Stimulated activated CD4-positive, alpha-beta T cell treated with anti-CD3 and anti-CD28 coated beads, Interleukin-12 subunit alpha, Interleukin-12 subunit beta, amount 100 ng/mL, for 48 hours (primary cell): ENCODE data around the gene ADGRG1.
A peak's percentile ranks its signal among the peaks of the same experiment; 100 is the strongest.

Experiments used
- DNase-seq, 3 donors: peaks; one replicate each; pipeline ENCODE4 v3.0.0-alpha.2; 2020; ENCODE audit warnings: low read depth in 2 of 3, low spot score in 1 of 3

The ADGRG1 gene

DNA sequence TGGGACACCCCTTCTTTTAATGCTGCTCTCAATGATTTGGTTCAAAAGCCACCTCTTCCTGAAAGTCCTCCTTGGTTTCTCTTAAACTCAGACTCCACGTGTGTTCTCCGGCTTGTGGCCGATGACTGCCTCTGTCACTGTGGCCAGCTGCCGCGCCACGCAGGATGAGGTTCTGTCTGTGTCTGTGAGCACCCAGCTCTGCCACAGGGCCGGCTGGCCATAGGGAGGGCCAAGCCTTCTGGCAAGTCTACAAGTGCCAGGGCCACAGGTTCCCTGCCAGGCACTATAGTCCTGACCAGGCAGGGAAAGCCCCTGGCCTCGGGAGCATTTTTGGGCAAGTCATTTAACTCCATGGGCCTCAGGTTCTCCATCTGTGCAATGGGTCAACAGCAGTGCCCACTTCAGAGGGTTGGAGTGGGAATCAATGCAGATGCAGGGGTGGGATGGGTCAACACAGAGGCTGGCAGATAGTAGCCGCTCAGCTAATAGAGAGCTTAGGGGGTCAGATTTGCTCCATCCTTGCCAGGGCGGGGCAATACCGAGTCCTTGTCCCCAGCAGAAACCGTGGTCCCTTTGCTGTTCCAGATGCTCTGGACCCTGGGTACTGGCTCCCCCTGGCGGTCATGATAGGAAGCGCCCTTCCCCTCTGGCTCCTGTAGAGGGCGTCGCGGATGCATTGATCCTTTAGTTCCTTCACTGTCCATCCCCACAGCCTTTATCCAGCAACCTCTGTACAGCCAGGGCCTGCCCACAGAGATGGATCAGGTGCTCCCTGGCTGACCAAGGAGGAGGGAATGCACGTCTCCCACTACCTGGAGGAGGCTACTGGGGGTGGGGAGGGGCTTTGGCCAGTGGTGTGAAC, 20.4 kb downstream of the ADGRG1 start:
- DNase-seq: peak; percentile 77 to 95 (median 77)

DNA sequence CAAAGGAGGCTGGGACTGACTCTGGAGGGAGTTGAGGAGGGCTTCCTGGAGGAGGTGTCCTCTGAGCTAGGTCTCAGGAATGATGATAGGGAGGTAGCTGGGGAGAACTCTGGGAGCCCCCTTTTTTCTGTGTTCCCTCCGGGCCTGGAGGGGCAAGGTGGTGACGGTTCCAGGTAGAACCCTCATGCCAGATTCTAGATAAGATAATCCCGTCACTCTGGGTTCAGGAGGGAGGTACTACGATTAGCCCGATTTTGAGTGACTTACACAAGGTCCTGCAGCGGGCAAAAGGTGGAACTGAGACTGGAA, 21.0 kb downstream of the ADGRG1 start:
- DNase-seq: no peak

GRCh38 chr16:57649846-57650245, 21.4 kb downstream of the ADGRG1 start:
- DNase-seq: no peak

- DNase-seq: no peak
Observed at GRCh38 chr16:57651344-57652333, 23.2 kb downstream of the ADGRG1 start.

DNA sequence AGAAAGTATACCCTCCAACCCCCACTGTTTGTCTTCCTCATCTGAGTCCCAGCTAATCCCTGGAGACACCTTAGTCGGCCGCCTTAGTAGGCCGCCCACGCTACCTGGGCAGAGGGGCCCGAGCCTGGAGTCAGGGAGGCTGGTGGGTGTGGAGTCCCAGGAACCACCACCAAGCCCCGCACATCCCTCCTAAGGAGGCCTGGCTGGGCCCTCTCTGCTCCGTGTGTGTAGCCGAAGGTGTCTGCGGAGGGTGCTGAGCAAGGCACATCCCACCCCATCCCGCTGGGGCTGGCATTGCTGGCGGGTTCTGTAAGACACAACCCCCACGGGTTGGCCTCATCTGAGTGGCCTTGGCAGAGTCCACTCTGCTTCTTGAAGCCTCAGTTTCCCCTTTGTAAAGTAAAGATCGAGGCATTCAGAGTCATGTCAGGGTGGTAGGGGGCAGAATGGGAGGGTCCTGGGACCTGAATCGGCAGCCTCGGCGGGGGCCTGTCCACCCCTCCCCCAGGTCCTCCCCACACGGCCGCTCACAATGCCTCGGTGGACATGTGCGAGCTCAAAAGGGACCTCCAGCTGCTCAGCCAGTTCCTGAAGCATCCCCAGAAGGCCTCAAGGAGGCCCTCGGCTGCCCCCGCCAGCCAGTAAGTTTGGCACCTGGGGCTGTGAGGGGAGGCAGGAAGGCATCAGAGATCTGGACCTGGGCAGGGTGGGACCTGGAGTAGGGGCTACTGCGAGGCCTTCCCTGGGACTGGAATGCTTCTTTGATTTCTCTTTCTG, 24.5 kb downstream of the ADGRG1 start:
- DNase-seq: no peak

- no peak for DNase-seq
Observed at GRCh38 chr16:57653936-57654335, 25.5 kb downstream of the ADGRG1 start.

GRCh38 chr16:57656342-57656955, 28.0 kb downstream of the ADGRG1 start:
- DNase-seq: no peak

DNA sequence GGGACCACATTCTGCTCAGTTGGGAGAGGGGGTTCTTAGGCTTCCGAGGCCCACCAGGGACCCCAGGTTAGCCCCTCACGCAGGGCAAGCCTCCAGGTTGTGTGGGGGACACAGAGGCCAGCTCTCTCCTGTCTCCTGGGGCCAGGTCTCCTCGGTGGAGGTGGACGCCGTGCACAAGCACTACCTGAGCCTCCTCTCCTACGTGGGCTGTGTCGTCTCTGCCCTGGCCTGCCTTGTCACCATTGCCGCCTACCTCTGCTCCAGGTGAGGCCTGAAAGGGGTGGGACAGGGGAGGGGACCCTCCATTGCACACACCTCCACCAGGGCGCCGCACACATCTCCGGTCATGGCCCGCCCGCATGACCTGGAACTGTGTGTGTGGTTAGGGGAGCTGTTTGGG, 28.8 kb downstream of the ADGRG1 start:
- no peak for DNase-seq

DNA sequence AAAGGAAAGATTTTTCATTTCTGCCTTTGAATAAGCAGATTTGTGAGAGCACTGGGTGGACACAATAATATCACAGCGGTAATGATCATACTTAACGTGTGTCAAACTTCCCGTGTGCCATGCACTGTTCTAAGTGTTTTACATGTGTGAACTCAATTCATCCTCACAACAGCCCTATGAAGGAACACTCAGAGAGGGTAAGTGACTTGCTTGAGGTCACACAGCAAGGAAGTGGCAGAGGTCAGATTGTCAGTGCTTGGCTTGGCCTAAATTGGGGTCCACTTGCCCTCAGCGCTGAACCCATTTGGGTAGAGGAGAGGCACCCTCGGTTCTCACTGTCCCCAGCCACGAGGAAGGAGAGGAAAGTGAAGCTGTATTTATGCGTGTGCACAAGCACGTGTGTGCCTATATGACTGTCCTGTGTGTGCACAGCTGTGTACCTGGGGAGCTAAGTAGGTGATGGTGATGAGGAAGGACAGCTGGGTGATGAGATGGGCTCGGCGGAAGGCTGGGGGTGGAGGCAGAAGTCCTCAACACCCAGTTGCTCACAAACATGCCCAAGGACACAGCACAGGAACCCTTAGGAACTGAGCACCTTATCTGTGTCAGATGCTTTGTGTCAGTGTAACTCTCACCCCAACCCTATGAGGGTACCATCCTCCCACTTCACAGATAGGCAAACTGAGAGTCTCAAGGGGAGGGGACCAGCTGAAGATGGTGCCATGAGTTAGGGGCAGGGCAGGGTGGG, 29.9 kb downstream of the ADGRG1 start:
- DNase-seq: no peak

DNA sequence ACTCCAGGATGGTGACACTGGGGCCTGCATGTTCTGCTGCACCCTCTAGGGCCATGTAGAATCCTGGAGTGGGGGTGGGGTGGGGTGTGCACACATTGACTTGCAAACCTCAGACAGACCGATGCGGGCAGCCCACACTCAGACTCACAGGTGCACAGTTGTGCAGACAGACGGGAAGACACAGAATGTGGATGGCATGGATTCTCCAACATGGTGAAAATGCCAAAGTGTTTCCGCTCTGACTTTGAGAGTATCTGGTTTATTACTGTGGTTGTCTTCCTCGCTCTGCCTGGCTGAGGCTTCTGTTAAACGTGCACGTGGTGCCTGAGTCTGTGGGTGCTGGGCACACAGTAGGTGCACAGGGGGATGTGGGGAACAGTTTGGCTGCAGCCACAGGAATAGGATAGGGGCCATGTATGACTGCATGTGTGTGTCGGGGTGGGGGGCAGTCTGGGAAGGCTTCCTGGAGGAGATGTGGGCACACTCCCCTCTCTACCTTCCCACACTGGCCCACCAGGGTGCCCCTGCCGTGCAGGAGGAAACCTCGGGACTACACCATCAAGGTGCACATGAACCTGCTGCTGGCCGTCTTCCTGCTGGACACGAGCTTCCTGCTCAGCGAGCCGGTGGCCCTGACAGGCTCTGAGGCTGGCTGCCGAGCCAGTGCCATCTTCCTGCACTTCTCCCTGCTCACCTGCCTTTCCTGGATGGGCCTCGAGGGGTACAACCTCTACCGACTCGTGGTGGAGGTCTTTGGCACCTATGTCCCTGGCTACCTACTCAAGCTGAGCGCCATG, 30.6 kb downstream of the ADGRG1 start:
- no peak for DNase-seq

DNA sequence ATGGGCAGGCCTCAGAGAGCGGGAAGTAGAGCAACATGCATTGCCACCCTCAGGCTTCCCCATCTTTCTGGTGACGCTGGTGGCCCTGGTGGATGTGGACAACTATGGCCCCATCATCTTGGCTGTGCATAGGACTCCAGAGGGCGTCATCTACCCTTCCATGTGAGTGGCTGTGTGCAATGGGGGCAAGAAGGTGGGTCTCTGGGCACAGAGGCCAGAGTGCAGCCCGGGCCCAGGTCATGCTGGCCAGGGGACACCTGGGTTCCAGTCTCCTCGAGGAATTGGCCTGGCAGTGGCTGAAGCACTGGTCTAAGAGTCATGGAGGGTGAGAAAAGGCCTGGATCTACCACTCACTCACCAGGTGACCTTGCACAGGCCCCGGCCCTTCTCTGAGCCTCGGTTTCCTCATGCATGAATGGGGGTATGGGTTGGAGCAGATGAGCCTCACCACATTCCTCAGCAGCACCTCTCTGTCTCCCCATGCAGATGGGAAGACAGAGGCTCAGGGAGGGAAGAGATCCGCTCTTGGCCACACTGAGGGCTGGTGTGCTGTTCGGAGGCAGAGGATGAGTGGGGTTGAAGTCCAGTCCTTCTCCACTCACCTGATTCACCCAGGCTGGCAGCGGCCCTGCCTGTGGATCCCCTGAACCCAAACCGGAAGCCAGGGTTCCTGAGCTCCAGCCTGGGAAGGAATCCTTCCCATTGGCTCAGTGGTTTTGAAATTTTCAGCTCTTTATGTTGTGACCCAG, 32.5 kb downstream of the ADGRG1 start:
- no peak for DNase-seq

- no peak for DNase-seq
Observed at GRCh38 chr16:57661510-57661909, 33.1 kb downstream of the ADGRG1 start.

DNA sequence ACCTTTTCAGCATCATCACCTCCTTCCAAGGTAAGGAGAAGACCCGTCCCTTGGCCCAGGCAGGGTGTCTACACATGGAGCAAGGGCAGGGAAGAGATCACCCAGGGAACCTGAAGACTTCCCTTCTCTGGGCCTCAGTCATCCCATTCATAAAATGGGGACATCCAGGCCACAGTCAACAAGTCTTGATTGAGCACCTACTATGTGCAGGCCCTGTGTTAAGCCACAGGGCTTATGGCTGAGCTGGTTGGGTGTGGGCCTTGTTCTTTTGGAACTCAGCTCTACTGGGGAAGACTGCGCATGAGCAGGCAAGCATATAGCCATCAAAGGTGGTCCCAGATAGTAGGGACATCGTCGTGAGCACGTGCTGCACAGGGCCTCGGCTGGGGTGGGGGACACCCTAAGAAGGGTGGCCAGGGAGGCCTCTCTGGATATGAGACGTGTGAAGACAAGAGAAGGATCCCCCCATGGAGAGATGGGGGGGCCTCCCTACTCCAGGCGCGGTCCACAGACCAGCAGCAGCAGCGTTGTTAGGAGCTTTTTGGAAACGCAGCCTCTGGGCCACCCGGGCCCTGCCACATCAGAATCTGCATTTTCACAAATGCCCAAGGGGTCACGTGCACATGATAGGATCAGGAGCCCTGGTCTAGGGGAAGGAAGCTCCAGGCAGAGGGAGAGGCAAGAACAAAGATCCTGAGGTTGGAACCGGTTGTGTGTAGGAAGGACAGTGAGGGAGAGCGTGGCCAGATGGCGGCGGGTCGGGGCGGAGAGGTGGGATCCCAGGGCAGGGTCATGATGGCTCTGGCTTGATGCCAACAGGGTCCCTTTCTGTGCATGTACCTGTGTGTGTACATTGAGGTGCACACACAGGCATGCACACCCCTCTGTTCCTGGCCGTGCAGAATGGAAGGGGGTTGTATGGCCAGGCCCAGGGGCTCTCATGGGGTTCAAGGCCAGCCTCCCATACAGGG, 33.8 kb downstream of the ADGRG1 start:
- DNase-seq: no peak

- DNase-seq: no peak
Observed at GRCh38 chr16:57663436-57663835, 35.0 kb downstream of the ADGRG1 start.

DNA sequence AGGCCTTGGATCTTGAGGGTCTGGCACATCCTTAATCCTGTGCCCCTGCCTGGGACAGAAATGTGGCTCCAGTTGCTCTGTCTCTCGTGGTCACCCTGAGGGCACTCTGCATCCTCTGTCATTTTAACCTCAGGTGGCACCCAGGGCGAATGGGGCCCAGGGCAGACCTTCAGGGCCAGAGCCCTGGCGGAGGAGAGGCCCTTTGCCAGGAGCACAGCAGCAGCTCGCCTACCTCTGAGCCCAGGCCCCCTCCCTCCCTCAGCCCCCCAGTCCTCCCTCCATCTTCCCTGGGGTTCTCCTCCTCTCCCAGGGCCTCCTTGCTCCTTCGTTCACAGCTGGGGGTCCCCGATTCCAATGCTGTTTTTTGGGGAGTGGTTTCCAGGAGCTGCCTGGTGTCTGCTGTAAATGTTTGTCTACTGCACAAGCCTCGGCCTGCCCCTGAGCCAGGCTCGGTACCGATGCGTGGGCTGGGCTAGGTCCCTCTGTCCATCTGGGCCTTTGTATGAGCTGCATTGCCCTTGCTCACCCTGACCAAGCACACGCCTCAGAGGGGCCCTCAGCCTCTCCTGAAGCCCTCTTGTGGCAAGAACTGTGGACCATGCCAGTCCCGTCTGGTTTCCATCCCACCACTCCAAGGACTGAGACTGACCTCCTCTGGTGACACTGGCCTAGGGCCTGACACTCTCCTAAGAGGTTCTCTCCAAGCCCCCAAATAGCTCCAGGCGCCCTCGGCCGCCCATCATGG, 35.7 kb downstream of the ADGRG1 start:
- no peak for DNase-seq

DNA sequence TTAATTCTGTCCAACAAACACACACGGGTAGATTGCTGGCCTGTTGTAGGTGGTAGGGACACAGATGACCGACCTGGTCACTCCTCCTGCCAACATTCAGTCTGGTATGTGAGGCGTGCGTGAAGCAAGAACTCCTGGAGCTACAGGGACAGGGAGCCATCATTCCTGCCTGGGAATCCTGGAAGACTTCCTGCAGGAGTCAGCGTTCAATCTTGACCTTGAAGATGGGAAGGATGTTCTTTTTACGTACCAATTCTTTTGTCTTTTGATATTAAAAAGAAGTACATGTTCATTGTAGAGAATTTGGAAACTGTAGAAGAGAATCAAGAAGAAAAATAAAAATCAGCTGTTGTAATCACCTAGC, 36.2 kb downstream of the ADGRG1 start:
- DNase-seq: no peak

DNA sequence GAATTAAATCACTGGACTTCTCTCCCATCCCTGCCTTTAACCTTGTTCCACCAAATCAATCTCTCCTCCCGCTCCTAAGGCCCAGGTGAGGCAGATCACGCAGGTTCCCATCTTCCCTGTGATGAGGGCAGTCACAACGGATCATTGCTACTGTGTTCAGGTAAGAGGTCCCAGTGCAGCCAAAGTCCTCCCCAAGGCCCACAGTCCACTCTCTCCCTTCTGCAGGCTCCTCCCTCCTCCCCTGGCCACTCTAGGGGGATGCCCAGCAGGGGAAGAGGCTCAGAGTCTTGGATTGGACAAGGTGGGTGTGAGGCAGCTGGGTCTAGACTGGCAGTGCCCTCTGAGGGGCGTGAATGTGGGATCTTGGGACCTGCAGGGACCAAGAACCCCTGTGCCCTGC, 37.1 kb downstream of the ADGRG1 start:
- DNase-seq: no peak
